ENCODE results near the gene H6PD. TPM values are rescaled to one million over a fixed set of nuclear protein-coding genes. Genes with fewer than 3 reads are reported as not detected.

Gene H6PD
- total RNA-seq, 2 experiments from 2014 or later = 7.5 to 7.8 TPM

DNA sequence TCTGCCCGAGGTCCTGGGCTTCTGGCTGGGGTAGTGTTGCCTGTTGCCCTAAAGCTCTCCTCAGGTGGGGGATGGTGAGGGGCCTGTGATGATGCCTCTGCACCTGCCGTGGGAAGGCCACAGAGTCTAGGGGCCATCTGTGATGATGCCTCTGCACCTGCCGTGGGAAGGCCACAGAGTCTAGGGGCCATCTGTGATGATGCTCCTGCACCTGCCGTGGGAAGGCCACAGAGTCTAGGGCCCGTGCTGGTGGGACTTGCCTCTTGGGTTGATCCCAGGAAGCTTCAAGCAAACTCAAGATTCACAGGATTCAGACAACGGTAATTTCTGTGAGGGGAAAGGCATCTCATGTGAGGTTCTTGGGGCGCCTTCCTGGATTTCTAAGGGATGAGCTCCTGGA is 75.4 kb downstream of the H6PD start:
- Mint-ChIP-seq H3K4me1 (ENCODE audit: low read depth) (peaks cover 8% of the 10 kb centered on the region), H3K9me3 (no peaks in the 10 kb centered on the region), H3K27me3 (no peaks in the 10 kb centered on the region), H3K36me3 (ENCODE audit: low read depth) (no peaks in the 10 kb centered on the region), H3K4me3 (no peak overlapping the region), H3K27ac (no peak overlapping the region)
- ATAC-seq = no peak
- POLR2A ChIA-PET = no interaction called here
- DNase-seq = no peak
- TF ChIP-seq CTCF (IDR thresholded peaks at IDR 0.05) = no peak
- CTCF ChIA-PET = no interaction called here
- intact Hi-C loops (cut with micrococcal nuclease) = no loop called here

GRCh38 chr1:9311029-9311428 is 76.5 kb downstream of the H6PD start:
- Mint-ChIP-seq H3K4me1 (ENCODE audit: low read depth) (peaks cover 18% of the 10 kb centered on the region), H3K4me3 (no peak overlapping the region), H3K27ac (no peak overlapping the region), H3K9me3 (no peaks in the 10 kb centered on the region), H3K36me3 (ENCODE audit: low read depth) (no peaks in the 10 kb centered on the region), H3K27me3 (no peaks in the 10 kb centered on the region)
- CTCF ChIA-PET = no interaction called here
- no peak for TF ChIP-seq CTCF (IDR thresholded peaks at IDR 0.05)
- POLR2A ChIA-PET = no interaction called here
- no peak for ATAC-seq
- intact Hi-C loops (cut with micrococcal nuclease) = no loop called here
- DNase-seq = no peak

GRCh38 chr1:9311479-9311878 is 76.9 kb downstream of the H6PD start:
- Mint-ChIP-seq H3K4me3 (no peak overlapping the region), H3K9me3 (no peaks in the 10 kb centered on the region), H3K4me1 (ENCODE audit: low read depth) (peaks cover 22% of the 10 kb centered on the region), H3K36me3 (ENCODE audit: low read depth) (no peaks in the 10 kb centered on the region), H3K27ac (no peak overlapping the region), H3K27me3 (no peaks in the 10 kb centered on the region)
- CTCF ChIA-PET = no interaction called here
- DNase-seq (no peak), ATAC-seq (no peak)
- POLR2A ChIA-PET = no interaction called here
- intact Hi-C loops (cut with micrococcal nuclease) = no loop called here
- no peak for TF ChIP-seq CTCF (IDR thresholded peaks at IDR 0.05)

GRCh38 chr1:9312168-9312720 is 77.7 kb downstream of the H6PD start:
- H3K4me1 Mint-ChIP-seq (ENCODE audit: low read depth) = peaks cover 27% of the 10 kb centered on the region
- no peak for ATAC-seq
- intact Hi-C loops (cut with micrococcal nuclease) = no loop called here
- POLR2A ChIA-PET = interaction anchor here (0.6 kb wide), 1 partner anchor 86 kb away, joined by 3 read pairs; no protein-coding TSS in a partner anchor
- H3K36me3 Mint-ChIP-seq (ENCODE audit: low read depth) = no peaks in the 10 kb centered on the region
- no peak overlapping the region for H3K4me3 Mint-ChIP-seq
- H3K27me3 Mint-ChIP-seq = peaks cover 1% of the 10 kb centered on the region
- CTCF ChIA-PET = no interaction called here
- no peak for DNase-seq
- no peak overlapping the region for H3K27ac Mint-ChIP-seq
- H3K9me3 Mint-ChIP-seq = no peaks in the 10 kb centered on the region
- TF ChIP-seq CTCF (IDR thresholded peaks at IDR 0.05) = no peak

DNA sequence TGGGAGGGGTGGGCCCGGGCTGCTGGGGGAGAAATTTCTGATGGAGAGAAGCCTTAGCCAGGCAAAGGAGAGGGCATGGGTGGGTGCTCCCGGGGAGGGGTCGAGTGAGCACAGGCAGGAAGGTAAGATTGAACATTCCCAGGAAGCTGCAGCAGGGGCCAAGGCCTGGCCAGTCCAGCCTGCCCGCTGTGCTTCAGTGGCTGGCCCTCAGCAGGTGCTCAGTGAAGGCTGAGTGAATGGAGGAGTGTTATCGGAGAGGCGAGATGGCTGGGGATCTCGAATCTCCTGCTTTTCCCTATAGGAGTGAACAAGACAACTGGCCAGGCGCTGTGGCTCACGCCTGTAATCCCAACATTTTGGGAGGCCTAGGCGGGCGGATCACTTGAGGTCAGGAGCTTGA is 79.0 kb downstream of the H6PD start:
- Mint-ChIP-seq H3K27me3 (peaks cover 1% of the 10 kb centered on the region), H3K36me3 (ENCODE audit: low read depth) (no peaks in the 10 kb centered on the region), H3K27ac (no peak overlapping the region), H3K4me1 (ENCODE audit: low read depth) (peaks cover 37% of the 10 kb centered on the region), H3K9me3 (no peaks in the 10 kb centered on the region), H3K4me3 (no peak overlapping the region)
- ChIA-PET POLR2A (no interaction called here), CTCF (interaction anchor here (1.0 kb wide), 1 partner anchor 47 kb away, joined by 3 read pairs; no protein-coding TSS in a partner anchor)
- ATAC-seq (no peak), DNase-seq (no peak)
- intact Hi-C loops (cut with micrococcal nuclease) = no loop called here
- TF ChIP-seq CTCF (IDR thresholded peaks at IDR 0.05) = no peak
